Measurements from ENCODE around the gene APLF.
"Not testable (repeated sequence)": the region's sequence is repeated elsewhere in the genome, so short reads cannot be mapped to it uniquely, and the experiment has no call there.

DNA sequence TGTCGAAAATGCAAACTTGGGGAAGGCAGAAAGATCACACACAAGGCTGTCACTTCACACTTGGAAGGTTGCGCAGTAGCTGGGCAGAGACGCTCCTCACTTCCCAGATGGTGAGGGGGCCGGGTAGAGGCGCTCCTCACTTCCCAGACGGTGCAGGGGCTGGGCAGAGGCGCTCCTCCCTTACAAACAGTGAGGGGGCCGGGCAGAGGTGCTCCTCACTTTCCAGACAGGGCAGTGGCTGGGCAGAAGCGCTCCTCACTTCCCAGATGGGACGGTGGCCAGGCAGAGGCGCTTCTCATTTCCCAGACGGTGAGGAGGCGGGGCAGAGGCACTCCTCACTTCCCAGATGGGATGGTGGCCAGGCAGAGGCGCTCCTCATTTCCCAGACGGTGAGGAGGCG is 59.6 kb downstream of the APLF start:
- TF ChIP-seq BHLHE40 (IDR thresholded peaks at IDR 0.05; ENCODE audit: borderline replicate concordance); ARNT (IDR thresholded peaks at IDR 0.05); NFRKB (IDR thresholded peaks at IDR 0.05); SP1 (IDR thresholded peaks at IDR 0.05); TARDBP (IDR thresholded peaks at IDR 0.05); CTBP1 (IDR thresholded peaks at IDR 0.05; ENCODE audit: borderline replicate concordance); L3MBTL2 (conservative IDR thresholded peaks at IDR 0.05); FOXK2 (IDR thresholded peaks at IDR 0.05); FOXM1 (IDR thresholded peaks at IDR 0.05; ENCODE audit: borderline replicate concordance): not testable (repeated sequence)
